Lower lobe of right lung (tissue), 2 donors: ENCODE results near the gene PTPRT. TPM values are rescaled to one million over a fixed set of nuclear protein-coding genes. Genes with fewer than 3 reads are reported as not detected.
"Not testable (repeated sequence)": the region's sequence is repeated elsewhere in the genome, so short reads cannot be mapped to it uniquely, and the experiment has no call there.

Experiments
- ATAC-seq, 2 donors: fragments of 200-7000 bp; cut with Tn5 transposase; one replicate each; pipeline ENCODE4 v1.9.1; 2020 to 2022; ENCODE audit warnings: mild to moderate bottlenecking in 2 of 2, moderate library complexity in 2 of 2
- DNase-seq: peaks from one replicate; pipeline ENCODE4 v3.0.0-alpha.2; 2020
- H3K27ac ChIP-seq: fragments of 200-600 bp; one replicate; pipeline ENCODE4 v1.8.0; 2022
- H3K27me3 ChIP-seq: fragments of 200-600 bp; one replicate; pipeline ENCODE4 v1.8.0; 2022; ENCODE audit warnings: low read depth
- H3K36me3 ChIP-seq: fragments of 200-600 bp; one replicate; pipeline ENCODE4 v1.8.0; 2022; ENCODE audit warnings: mild to moderate bottlenecking
- H3K4me1 ChIP-seq: fragments of 200-600 bp; one replicate; pipeline ENCODE4 v1.8.0; 2022
- H3K4me3 ChIP-seq: fragments of 200-600 bp; one replicate; pipeline ENCODE4 v1.8.0; 2022; ENCODE audit warnings: mild to moderate bottlenecking
- H3K9me3 ChIP-seq: fragments of 200-600 bp; one replicate; pipeline ENCODE4 v1.8.0; 2022
- intact Hi-C: fragments of 100-400 bp; cut with DNase I; formaldehyde crosslinking; loops from one replicate; pipeline ENCODE4 v1.11.0; 2022
- total RNA-seq: library from RNA; stranded (reverse); fragmentation: NEBNext Ultra II Directional; extraction: Animal tissue kit (Norgen Biotek cat#: 25700); gene quantifications from one replicate; pipeline ENCODE4 v1.2.1, GENCODE V29; 2021
- TF ChIP-seq, protein P1 (sequence below): fragments of 200-600 bp; IDR thresholded peaks from one replicate; pipeline ENCODE4 v1.8.0; 2022; ENCODE audit warnings: antibody characterized with exemption, mild to moderate bottlenecking
- donor health status: DM: no; HTN: yes; CAD: no; lungs with severe emphysema.

The PTPRT gene
- total RNA-seq, 1 donor from 2014 or later, result 8.0 TPM

DNA sequence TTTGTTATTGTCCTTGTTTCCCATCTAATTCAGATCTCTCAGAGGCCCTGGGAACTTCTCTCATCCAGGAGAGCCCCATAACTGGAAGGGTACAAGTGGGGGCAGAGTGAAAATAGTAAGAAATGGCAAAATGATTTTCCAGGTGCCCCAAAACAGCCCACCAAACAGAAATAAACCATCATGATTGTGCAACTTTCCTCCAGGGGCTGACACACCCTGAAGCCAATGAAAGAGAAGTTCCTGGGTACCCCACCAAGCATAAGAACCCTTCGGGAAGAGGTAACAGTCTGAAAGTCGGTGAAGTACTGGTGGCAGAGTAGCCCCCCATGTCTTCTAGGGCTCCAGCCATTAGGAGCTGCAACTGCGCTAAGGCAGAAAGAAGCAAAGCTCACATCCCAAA, 282.0 kb downstream of the PTPRT start:
- H3K4me3 ChIP-seq, result no peak overlapping the region
- H3K4me1 ChIP-seq, result no peaks in the 10 kb centered on the region
- no peaks in the 10 kb centered on the region for H3K27me3 ChIP-seq
- intact Hi-C loops, result no loop called here
- ATAC-seq (no peak), DNase-seq (no peak)
- H3K36me3 ChIP-seq, result no peaks in the 10 kb centered on the region
- H3K27ac ChIP-seq, result no peak overlapping the region
- TF ChIP-seq, protein P1, sequence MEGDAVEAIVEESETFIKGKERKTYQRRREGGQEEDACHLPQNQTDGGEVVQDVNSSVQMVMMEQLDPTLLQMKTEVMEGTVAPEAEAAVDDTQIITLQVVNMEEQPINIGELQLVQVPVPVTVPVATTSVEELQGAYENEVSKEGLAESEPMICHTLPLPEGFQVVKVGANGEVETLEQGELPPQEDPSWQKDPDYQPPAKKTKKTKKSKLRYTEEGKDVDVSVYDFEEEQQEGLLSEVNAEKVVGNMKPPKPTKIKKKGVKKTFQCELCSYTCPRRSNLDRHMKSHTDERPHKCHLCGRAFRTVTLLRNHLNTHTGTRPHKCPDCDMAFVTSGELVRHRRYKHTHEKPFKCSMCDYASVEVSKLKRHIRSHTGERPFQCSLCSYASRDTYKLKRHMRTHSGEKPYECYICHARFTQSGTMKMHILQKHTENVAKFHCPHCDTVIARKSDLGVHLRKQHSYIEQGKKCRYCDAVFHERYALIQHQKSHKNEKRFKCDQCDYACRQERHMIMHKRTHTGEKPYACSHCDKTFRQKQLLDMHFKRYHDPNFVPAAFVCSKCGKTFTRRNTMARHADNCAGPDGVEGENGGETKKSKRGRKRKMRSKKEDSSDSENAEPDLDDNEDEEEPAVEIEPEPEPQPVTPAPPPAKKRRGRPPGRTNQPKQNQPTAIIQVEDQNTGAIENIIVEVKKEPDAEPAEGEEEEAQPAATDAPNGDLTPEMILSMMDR, result no peak
- H3K9me3 ChIP-seq, result no peaks in the 10 kb centered on the region

DNA sequence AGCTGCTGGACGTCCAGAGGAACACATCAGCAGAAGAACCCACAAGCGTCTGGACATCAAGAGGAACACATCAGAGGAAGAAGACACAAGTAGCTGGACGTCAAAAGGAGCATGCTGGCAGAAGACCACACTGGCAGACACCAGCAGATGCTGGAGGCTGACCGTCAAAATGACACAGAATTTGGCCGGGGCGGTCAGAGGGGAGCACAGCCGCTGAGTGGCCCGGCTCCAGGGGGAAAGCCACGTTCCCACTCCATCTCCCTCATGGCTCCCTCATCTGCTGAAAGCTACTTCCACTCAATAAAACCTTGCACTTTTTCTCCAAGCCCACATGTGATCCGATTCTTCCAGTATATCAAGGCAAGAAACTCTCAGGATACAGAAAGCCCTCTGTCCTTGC, 283.6 kb downstream of the PTPRT start:
- ATAC-seq (no peak), DNase-seq (no peak)
- H3K36me3 ChIP-seq, result no peaks in the 10 kb centered on the region
- TF ChIP-seq, protein P1, result no peak
- no peak overlapping the region for H3K4me3 ChIP-seq
- H3K4me1 ChIP-seq, result no peaks in the 10 kb centered on the region
- intact Hi-C loops, result no loop called here
- H3K27ac ChIP-seq, result no peak overlapping the region
- no peaks in the 10 kb centered on the region for H3K27me3 ChIP-seq
- no peaks in the 10 kb centered on the region for H3K9me3 ChIP-seq

DNA sequence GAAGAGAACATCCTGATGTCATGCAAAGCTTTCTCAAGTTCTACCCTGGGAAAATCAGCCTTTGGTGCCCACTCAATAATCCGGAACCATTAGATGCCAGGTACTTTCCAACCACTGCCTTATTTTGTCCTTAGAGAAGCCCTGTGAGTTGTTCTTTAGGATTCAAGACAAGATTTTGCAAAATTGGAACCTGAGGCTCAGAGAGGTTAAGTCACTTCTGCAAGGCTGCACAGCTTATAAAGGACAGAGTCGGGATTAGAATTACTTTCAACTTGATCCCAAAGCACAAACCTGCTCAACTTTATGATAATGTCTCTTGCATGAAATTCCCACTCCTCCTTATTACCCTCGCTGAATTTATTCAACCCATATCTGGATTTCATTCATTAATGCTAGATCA, 287.2 kb downstream of the PTPRT start:
- H3K27ac ChIP-seq, result no peak overlapping the region
- no peak overlapping the region for H3K4me3 ChIP-seq
- no peaks in the 10 kb centered on the region for H3K27me3 ChIP-seq
- no peaks in the 10 kb centered on the region for H3K9me3 ChIP-seq
- TF ChIP-seq, protein P1, result no peak
- DNase-seq (no peak), ATAC-seq (no peak)
- intact Hi-C loops, result no loop called here
- H3K4me1 ChIP-seq, result no peaks in the 10 kb centered on the region
- H3K36me3 ChIP-seq, result no peaks in the 10 kb centered on the region

DNA sequence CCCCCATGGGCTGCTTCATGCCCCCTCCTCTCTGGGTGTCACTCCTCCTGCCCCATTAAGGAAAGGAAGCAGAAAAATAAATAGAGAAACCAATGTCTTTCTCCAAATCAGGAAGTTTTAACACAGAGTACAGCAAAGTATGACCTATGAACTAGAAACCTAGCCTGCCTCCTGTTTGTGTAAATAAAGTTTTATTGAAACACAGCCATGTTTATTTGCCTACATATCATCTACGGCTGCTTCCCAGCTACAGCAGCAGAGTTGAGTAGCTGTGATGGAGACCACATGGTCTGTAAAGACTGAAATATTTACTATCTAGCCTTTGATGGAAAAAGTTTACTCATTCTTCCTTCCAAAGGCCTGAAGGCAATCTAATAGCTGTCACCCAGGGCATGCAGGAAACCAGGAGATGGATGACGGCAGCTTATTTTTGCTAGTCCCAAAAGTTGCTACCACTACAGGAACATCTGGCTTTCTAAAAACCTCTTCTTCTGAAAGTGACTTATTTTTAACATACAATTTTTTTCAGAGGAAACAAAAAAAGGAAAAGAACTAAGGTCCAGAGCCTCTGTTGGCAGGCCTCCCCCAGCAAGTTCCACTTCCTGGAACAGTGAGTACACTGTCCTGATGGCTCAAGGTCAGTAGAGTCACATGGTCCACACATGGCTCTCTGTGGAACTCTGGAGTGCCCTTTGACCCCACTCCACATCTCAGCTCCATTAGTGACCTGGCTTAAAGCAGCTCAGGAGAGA, 287.8 kb downstream of the PTPRT start:
- ATAC-seq, result peak; percentile 26 to 65

DNA sequence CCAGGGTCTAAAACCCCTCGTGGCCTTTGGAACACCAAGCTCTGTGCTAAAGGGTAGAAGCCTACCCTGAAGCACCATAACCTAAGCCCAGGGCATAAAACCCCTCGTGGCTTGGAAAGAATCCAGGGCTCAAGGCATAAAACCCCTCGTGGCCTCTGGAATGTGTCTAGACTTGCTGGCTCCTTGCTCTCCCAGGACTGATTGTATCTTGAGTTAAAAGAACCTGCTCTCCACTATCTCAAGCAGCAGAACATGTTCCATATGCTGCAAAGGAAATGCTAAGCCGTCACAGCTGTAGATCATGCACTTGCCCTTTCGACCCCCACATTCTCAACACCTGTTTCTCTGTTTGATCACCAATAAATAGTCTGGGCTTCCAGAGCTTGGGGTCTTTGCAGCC, 288.9 kb downstream of the PTPRT start:
- H3K27me3 ChIP-seq, H3K36me3 ChIP-seq, H3K4me3 ChIP-seq, H3K9me3 ChIP-seq, H3K27ac ChIP-seq, intact Hi-C loops, DNase-seq, H3K4me1 ChIP-seq, ATAC-seq: not testable (repeated sequence)

More for the DNA sequence above, 287.8 kb downstream of the PTPRT start:
- Histone ChIP-seq H3K27me3 (no peaks in the 10 kb centered on the region), H3K4me3 (no peak overlapping the region), H3K4me1 (no peaks in the 10 kb centered on the region), H3K27ac (no peak overlapping the region), H3K9me3 (no peaks in the 10 kb centered on the region), H3K36me3 (no peaks in the 10 kb centered on the region)
- intact Hi-C loops, result no loop called here
- DNase-seq, result no peak
- TF ChIP-seq, protein P1, result no peak

DNA sequence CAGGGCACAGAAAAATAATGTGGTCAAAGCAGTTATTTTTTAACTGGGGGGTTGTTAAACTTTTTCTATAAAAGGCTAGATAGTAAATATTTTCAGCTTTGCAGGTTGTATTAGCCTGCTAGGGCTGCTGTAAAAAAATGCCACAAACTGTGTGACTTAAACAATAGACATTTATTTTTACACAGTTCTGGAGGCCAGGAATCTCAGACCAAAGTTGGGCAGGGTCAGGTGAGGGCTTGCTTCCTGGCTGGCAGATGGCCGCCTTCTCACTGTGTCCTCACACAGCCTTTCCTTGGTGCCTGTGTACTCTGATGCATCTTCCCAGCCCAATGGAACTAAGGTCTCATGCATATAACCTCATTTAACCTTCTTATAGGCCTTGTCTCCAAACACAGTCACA, 294.7 kb downstream of the PTPRT start:
- H3K27ac ChIP-seq, result no peak overlapping the region
- intact Hi-C loops, result no loop called here

More for the DNA sequence above, 294.7 kb downstream of the PTPRT start:
- Histone ChIP-seq H3K9me3 (no peaks in the 10 kb centered on the region), H3K4me1 (no peaks in the 10 kb centered on the region), H3K4me3 (no peak overlapping the region), H3K27me3 (no peaks in the 10 kb centered on the region), H3K36me3 (no peaks in the 10 kb centered on the region)
- ATAC-seq (no peak), DNase-seq (no peak)
- TF ChIP-seq, protein P1, result no peak
